ENCODE data around the gene HOXB3.

Gene HOXB3

DNA sequence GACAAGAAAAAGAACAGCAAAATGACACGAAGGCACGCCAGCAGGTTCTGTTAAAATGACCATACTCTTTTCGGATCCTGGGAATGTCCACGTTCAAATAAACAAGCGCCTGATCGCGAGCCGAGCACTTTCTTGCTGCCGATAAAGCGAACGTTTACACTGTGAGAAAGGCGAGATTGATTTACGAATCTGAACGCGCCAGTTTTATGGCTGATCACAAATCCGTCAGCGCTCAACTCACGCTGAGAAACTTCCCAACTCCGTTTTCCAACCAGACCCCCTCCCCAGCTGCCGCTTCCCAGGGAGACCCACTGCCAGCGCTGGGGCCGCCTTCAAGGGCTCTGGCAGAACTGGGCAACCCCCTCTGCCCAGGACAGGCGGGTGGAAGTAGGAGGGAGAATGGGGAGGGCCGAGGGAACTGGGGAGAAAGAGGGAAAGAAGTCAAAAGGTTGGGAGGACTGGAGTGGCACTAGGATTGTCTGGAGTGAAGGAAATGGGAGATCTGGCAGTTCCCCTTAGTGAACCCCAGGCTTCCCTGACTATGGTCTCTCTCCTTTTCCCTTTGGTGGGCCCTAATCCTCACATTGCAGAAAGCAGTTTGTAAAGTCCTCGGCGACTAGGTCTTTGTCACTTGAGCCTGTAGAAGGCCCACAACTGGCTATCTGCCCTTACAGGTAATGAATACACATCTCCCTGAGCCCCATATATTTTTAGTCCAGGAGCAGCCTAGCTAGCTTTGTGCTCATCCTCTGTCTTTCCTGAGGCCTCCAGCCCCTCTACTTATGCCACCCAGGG lies 18.8 kb downstream of the HOXB3 start:
- in situ Hi-C loops (cut with MboI; ENCODE audit: low sequenced_read_pairs): no loop called here

DNA sequence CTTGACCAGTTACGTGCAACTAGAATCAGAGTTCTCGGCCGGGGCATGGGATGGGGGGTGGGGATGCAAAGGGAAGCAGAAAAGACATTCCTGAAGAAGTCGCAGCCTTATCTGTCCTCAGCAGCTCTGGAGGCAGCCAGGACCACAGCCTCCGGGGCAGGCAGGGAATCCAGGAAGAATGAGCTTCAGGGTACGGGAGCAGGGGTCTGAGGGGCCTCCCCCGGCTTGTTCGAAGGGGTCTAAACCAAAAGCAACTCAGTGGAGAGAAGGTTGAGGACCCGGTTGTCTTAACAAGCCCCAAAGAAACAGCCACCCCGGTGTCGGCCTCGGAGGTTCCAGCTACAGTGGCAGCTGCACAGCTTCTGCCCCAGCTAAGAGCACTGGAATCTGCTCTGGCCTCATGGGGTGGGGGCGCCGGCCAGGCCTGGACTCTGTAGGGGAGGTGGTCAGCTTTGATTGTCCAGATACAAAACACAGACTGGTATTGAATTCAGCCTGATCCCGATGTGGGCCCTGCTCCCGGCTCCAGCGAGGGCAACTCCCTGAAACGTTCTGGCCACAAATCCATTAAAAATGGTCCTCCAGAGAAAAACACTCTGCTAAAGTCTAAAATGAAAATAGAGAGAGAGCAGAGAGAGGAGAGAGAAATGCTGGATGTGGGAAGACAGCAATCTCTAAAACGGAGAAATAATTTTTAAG lies 19.6 kb downstream of the HOXB3 start:
- in situ Hi-C loops (cut with MboI; ENCODE audit: low sequenced_read_pairs): no loop called here

DNA sequence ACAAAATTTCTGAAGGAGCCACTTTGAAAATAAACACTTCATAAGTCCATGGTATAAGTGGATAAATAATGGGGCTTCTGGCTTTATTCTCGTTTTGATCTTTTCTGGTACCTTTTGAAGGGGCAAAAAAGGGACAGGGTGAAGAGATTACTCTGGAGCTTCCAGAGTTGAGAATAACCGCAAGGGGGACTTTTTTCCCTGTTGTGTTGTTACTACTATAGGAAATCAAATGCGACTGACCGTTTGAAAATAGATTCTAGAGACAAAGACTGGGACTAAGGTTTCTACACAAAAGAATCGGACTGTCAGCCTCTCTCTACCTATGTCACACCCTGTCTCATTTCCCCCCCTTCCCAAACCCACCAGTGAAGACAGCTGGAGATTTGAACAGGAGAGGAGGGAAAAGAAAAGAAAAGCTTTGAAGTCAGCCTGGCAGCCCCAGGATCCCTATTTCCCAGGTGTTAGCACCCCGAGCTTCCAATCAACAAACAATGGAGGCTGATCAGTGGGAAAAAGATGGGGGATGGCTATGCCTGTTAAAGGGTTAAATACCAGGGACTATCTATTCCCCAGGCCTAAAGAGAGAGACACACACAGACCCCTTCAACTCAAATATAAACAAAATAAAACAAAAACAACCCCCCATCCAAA lies 20.2 kb downstream of the HOXB3 start:
- in situ Hi-C loops (cut with MboI; ENCODE audit: low sequenced_read_pairs): no loop called here

DNA sequence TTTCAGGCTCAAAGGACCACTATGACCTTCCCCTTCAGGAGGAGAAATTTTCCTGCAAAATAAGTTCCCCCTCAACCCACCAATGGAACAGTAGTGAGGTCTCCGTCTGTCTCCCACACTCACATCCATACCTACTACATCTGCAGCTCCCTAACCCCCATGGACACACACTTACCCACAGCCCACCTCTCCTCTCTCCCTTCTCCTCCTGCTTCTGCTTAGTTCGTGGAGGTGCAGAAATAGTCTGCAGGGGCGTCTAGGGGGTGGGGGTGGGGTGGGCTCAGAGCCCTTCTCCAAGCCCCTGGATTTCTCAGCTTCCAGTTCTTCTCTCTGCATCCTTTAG lies 20.8 kb downstream of the HOXB3 start:
- in situ Hi-C loops (cut with MboI; ENCODE audit: low sequenced_read_pairs): no loop called here

DNA sequence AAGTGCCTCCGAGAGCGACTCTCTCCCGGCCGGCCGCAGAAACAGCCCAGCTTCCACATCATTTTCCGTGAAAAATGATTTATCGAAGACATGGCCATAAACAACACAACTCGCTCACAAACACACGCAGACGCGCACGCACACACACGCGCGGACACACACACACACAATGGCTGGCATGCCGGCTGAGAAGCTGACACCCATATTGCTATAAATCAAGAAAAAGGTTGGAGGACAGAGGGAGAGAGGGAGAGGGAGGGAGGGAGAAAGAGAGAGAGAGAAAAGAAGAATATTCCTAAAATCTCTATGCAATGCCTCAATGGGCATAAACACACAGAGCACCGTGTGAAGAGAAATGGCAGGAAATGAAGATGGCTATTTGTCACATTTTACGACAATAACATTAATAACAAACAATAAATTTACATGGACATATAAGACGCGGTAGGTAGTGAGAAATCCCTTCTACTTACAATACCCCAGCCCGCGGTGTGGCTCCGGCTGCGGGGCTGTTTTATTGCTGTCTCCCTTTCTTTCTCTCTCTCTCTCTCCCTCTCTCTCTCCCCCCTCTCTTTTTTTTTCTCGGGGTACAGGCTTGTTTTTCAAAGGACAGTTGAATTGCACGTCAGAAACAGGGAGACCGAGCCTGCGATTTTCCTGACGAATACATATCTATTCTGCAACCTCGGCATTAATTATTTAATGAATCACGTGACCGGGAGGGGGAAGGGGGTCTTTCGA lies 21.4 kb downstream of the HOXB3 start:
- in situ Hi-C loops (cut with MboI; ENCODE audit: low sequenced_read_pairs): no loop called here

DNA sequence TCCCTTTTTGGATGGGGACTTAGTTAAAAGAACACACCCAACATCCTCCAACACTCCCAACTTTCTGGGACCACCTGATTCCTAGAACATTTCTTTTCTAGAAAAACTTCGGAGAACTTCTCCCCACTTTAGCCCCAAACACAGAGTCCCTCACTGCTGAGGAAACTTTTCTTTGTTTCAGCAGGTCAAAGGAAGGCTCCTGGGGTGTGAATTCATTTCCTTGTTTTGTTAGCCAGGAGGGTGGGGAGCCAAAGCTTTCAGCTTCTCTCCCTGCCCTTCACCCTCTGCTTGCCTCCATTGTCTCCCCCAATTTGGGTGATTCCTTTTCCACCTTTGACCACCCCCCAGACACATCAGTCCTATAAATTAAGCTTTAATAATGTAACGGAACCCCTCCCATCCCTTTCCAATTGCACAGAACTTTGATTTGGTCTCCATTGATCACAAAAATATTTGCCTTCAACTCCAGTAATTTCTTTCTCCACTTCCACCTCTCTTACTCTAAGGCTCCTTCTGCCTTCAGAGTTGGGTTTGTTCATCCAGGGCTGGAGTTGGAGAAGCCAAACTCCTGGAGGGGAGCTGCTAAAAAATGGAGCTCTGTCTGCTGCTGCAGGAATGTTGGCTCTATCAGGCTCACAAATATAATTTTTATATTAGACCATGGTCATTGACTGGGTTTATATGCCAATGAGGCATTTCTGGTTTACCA lies 22.2 kb downstream of the HOXB3 start:
- in situ Hi-C loops (cut with MboI; ENCODE audit: low sequenced_read_pairs): no loop called here

DNA sequence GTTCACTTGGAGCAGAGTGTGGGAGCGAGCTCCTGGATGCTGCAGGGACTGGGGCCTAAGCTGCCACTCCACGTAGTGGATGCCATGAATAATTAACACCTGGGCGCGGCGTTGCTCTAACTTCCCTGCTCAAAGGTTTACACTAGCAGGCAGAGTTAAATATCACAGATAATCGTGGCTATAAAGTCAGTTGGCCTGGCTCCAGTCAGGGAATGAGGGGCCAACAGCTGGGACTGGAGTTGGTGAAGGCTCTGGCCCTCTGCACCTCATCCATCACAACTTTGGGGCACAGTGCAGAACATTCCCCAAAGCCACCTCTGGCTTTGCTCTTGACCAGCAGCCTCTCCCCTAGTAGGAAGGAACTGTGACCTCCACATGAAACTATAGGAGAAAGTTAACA lies 22.8 kb downstream of the HOXB3 start:
- in situ Hi-C loops (cut with MboI; ENCODE audit: low sequenced_read_pairs): no loop called here

DNA sequence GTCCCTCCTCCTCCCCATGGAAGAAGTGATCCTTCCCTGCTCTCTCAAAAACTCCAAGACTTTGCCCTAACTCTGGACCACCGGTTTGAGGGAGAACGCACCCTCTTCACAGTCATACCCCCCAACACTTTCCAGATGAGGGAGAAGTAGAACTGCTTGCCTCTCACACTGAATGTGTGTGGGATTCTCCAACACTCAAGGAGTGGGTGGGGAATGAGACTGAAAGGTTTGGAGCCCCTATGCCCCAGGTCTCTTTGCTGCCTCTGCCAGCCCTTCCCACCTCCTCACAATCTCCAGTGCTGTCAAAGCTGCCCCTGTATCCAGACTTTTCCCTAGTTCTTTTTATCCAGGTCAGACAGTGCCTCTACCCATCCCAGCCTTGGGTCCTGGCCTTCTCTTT lies 23.3 kb downstream of the HOXB3 start:
- in situ Hi-C loops (cut with MboI; ENCODE audit: low sequenced_read_pairs): no loop called here

DNA sequence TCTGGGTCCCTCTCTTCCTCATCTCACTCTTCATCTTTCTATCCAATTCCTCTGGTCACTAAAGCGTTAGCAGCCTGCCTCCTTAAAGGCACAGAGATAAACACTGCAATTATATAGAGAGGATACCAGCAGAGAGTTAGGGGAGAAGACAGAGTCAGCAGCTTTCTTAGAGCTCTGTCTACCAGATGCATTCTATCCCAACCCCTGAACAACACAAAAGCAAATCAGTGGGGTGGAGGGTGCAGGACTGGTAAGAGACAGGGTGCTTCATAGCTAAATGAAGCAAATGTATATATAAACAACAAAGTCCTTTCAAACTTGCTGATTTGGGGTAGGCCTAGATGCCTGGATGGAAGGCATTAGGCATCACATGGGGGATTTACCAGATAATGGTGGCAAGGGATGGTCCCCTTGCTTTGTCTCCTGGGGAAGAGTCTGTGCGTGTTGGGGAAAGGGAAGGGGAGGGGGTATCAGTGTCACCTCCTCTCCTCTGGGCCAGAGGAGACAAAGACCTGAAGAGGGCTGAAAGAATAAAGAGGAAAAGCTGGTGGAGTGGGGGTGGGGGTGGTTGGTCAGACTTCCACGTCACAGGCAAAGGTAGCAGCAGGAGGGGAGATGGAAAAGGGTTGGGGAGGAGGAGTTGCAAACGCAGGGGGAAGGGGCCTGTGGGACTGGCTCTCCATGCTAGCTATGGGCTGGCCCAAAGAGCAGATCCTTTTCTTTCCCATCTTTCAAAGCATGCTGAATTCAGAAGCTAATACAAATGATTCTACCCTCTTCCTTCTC lies 23.9 kb downstream of the HOXB3 start:
- in situ Hi-C loops (cut with MboI; ENCODE audit: low sequenced_read_pairs): no loop called here

DNA sequence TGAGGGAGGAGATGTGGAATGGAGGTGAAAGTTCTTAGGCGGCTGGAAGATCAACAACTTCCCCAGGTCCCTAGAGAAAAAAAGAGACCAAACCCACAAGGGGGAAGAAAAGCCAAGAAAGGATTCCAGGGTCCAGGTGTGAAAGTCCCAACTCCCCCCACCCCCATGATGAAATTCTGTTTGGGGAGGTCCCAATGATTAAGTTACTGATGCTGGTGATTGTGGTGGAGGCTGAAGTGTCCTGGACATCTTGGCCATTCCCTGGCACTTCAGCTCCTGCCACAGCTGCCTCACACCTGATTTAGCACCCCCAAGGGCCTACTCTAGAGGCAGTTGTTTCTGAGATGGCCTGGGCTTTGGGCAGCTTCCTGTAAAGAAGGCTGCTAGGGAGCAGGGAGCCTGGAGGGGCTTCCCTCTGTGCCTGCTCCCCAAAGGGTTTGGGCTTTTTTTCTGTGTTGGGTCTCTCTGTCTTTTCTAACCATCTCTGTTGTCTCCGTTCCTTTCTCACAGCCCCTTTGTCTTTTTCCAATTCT lies 25.0 kb downstream of the HOXB3 start:
- in situ Hi-C loops (cut with MboI; ENCODE audit: low sequenced_read_pairs): no loop called here

DNA sequence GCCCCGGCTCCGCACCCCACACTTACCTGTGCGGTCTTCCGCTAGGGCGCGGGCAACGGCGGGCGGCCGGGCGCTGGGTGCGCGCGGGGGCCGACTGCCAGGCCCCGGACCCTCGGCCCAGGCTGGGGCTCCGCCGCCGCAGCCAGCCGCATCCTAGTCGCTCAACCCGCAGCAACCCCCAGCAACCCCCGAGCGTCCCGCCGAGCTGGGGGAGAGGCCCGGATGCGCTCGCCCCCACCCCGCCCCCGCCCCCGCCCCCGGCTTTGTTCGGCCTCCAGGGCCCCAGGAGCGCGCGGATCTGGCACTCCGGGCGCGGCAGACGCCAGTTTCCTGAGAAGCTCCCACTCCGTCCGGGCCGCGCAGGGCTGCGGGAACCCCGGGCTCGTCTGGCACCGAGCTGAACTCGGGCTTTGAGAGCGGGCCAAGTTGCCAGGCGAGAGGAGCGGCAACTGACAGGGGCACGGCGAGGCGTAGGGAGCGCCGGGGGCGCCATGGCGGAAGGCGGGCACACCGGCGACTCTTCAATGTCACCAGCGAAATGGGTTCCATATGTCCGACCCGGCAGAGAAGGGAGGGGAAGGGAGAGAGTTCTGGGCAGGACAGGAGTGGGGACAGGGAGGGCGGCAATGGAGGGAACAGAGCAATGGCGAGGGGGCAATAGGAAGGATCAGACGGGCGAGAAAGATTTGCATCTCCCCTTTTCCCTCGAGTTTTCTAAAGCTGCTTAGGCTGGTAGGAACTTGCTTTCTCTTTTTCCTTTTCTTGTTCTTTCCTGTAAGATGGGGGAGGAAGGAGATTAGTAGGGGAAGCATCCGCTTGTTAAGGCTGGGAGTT lies 25.6 kb downstream of the HOXB3 start:
- in situ Hi-C loops (cut with MboI; ENCODE audit: low sequenced_read_pairs): no loop called here

DNA sequence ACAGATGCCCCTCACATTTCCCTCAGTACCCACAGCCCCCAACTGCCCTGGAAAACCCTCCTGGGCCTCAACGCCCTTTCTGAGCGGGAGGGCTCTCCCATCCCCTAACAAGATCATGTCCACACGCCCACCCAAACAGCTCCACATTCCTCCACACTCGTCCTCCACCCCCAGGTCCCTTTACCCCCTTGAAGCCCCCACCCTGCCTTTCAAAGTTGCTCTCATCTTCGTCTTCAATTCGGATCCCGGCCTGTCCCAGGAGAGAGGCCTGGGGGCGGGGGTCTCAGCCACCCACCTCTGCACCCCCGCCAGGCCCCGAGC lies 26.2 kb downstream of the HOXB3 start:
- in situ Hi-C loops (cut with MboI; ENCODE audit: low sequenced_read_pairs): no loop called here

DNA sequence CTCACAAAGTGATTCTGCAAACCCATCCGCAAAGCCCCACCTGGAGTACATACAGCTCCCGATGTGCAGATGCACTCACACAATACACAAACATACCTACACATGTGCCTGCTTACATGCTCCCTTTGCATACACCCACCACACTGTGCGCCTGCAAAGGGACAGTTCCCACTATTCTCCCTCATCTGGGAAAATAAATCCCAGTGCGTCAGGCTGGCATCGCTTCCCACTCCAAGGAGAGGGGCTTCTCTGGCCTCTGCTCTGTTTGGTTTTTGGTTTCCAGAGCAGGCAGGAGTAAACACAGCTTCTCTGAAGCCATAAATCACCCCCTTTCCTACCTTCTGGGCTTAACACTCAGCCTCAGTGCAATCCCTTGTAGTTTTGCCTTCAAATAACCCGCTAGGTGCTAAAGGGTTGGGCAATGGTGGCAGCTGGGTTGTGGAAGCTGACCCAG lies 26.6 kb downstream of the HOXB3 start:
- in situ Hi-C loops (cut with MboI; ENCODE audit: low sequenced_read_pairs): no loop called here

DNA sequence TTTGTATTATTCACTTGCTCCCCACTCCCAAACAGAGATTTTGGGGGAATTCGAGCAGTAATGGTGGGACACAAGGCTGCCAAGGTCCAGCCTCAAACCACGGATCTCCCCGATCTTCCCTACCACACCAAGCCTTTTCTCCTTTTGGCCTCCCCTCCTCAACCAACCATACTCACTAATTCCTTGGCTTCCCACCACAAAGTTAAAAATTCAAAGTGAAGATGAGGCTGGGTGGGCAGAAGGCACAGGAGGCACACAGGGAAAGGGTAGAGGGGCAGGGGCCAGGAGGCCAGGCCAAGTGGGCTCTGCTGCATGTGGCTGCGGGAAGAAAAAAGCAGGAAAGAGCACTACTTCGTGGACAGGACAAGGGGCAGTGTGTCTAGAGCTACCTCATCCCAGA lies 27.1 kb downstream of the HOXB3 start:
- in situ Hi-C loops (cut with MboI; ENCODE audit: low sequenced_read_pairs): no loop called here

DNA sequence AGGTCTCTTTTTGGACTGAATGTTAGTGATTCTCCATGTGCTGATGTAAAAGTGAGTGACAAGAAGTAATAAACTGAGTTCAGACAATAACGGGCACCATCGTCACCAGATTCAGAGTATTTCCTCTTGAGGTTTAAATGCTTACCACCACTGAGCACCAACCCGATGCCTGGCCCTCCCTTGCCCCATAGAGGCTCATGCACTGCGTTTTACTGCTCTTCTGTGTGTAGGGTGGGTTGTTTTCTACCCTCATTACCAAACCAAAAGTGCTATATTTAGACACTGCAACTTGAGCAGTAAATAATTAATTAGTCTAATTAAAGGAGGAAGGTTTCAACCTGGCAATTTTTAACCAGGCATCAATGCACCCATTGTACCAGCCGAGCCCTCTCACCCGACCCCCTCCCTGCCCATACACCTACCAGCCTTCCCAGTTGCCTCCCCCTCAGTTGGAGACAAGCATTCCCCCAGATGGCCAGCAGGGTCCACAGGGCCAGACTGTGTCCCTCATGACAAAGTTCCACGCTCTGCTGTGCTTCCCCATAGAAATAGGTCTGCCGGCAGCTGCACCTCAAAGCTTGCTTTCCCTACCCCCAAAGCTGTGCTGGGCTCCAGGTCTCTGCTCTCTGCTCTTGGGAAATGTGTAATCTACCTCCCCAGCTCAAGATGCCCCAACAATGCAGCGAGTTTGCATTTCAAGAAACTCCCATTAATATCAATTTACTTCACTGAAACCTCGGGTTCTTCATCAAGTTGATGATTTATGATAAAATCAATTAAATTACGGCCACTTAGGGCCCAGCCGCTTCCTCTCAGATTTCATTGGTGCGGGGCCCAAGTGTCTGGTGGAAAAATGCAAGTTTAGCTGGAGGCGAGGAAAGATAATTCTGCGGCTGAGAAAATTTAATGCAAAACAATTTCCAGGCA lies 27.9 kb downstream of the HOXB3 start:
- in situ Hi-C loops (cut with MboI; ENCODE audit: low sequenced_read_pairs): no loop called here

DNA sequence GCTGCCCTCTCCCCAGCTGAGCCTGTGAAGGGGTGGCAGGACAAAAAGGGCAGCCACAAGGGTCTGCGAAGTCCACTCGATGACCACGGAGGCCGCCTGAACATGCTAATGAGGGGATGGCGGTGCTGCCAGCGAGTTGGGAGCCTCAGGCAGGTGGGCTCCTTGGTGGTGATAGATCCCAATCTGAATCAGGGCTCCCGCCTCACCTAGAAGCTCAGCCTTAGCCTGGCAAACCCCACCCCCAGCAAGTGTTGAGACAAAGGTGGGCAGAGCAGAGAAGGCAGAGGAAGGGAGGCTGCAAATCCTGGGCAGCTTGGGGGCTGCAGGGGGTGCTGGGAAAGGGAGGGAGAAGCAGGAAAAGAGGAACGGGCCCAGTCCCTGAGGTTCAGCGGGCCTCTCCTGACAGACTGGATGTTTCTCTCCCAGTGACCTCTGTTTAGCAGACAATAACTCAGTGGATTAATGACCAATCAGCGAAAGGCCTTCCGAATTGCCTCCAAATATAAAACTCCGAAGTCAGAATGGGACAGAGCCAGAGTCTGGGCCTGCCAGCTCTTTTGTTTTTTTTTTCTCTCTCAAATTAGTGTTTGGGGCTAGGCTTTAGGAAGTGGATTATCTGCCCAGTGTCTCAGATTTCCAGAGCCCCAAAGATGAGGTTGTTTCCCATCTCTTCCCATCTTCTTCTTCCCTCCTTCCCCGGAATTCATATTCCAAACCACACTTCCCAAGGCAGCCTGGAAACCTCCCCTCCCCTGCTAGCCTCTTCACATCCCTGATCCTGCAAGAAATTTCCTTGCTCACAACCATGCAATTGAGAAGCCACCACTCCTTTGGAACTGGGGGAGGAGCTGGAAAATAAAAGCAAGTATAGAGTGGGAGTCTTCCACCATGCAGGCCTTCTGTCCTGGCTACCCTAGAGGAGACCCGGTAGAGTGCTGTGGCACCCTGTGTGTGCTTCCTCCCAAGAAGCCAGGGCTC lies 29.9 kb downstream of the HOXB3 start:
- in situ Hi-C loops (cut with MboI; ENCODE audit: low sequenced_read_pairs): no loop called here

Measured in HL-60/S4 treated with retinoic acid at 250 ng/mL for 4 days and 3 days (cell line).